PC-9 (cell line): Measurements from ENCODE around the gene PTPRF.

Experiments
- CTCF ChIP-seq: fragments of 200-600 bp; sonication (generic); conservative IDR thresholded peaks from 2 replicates; pipeline ENCODE4 v1.6.1; 2017; ENCODE audit warnings: mixed run types, antibody characterized with exemption, mild to moderate bottlenecking, moderate library complexity
- EZH2 ChIP-seq: fragments of 200-600 bp; sonication (generic); IDR thresholded peaks from 2 replicates; pipeline ENCODE4 v1.8.0; 2017; ENCODE audit warnings: antibody characterized with exemption, low read depth

GRCh38 chr1:43651902-43652301 is 121.2 kb downstream of the PTPRF start:
- TF ChIP-seq CTCF (no peak), EZH2 (no peak)
